Mesothelial cell of epicardium (in vitro differentiated cells): ENCODE measurements around the gene DGUOK. TPM values are rescaled to one million over a fixed set of nuclear protein-coding genes. Genes with fewer than 3 reads are reported as not detected.

ENCODE experiments used
- DNase-seq, 2 experiments: peaks; one replicate each; pipeline ENCODE4 v3.0.0; 2021; ENCODE audit warnings: low spot score in 2 of 2; ENCODE audit not compliant: unreplicated experiment in 2 of 2
- H3K27ac Mint-ChIP-seq: 2 replicates; pipeline ENCODE4 v1.8.0; 2021; ENCODE audit warnings: mixed read lengths
- H3K27me3 Mint-ChIP-seq: 2 replicates; pipeline ENCODE4 v1.8.0; 2021; ENCODE audit warnings: low read depth, mixed read lengths
- H3K36me3 Mint-ChIP-seq: 2 replicates; pipeline ENCODE4 v1.8.0; 2021; ENCODE audit warnings: mixed read lengths
- H3K4me1 Mint-ChIP-seq: 2 replicates; pipeline ENCODE4 v1.8.0; 2021; ENCODE audit warnings: mixed read lengths
- H3K4me3 Mint-ChIP-seq: 2 replicates; pipeline ENCODE4 v1.8.0; 2021; ENCODE audit warnings: mild to moderate bottlenecking, moderate library complexity, mixed read lengths
- H3K9me3 Mint-ChIP-seq: 2 replicates; pipeline ENCODE4 v1.8.0; 2021; ENCODE audit warnings: mixed read lengths
- CTCF ChIP-seq: fragments of 200-600 bp; sonication (generic); IDR thresholded peaks from one replicate; pipeline ENCODE4 v1.5.0; 2021; ENCODE audit warnings: antibody characterized with exemption; ENCODE audit not compliant: unreplicated experiment
- total RNA-seq: library from RNA; stranded (reverse); gene quantifications from 3 replicates; pipeline ENCODE4 v1.2.1, GENCODE V29; 2021

Gene DGUOK
- total RNA-seq, 1 donor from 2014 or later, result 69.5 TPM

GRCh38 chr2:73928963-73929347 lies 2.3 kb downstream of the DGUOK start:
- H3K4me1 Mint-ChIP-seq, result peaks cover 34% of the 10 kb centered on the region
- H3K4me3 Mint-ChIP-seq, result peak overlapping the region; percentile 50
- H3K36me3 Mint-ChIP-seq, result no peaks in the 10 kb centered on the region
- H3K27me3 Mint-ChIP-seq, result peaks cover 1% of the 10 kb centered on the region
- no peaks in the 10 kb centered on the region for H3K9me3 Mint-ChIP-seq
- H3K27ac Mint-ChIP-seq, result peak overlapping the region; percentile 24
- DNase-seq, result no peak
- TF ChIP-seq CTCF, result no peak

GRCh38 chr2:73930386-73930785 lies 3.7 kb downstream of the DGUOK start:
- no peak for DNase-seq
- Mint-ChIP-seq H3K4me1 (peaks cover 34% of the 10 kb centered on the region), H3K9me3 (no peaks in the 10 kb centered on the region), H3K4me3 (no peak overlapping the region), H3K36me3 (no peaks in the 10 kb centered on the region), H3K27me3 (no peaks in the 10 kb centered on the region), H3K27ac (no peak overlapping the region)
- no peak for TF ChIP-seq CTCF

- no peak overlapping the region for H3K4me3 Mint-ChIP-seq
- DNase-seq, result no peak
- H3K36me3 Mint-ChIP-seq, result peaks cover 4% of the 10 kb centered on the region
- no peak for TF ChIP-seq CTCF
- H3K27ac Mint-ChIP-seq, result peak overlapping the region; percentile 1
- H3K4me1 Mint-ChIP-seq, result peaks cover 27% of the 10 kb centered on the region
- no peaks in the 10 kb centered on the region for H3K27me3 Mint-ChIP-seq
- no peaks in the 10 kb centered on the region for H3K9me3 Mint-ChIP-seq
Measured at GRCh38 chr2:73931531-73932500, 5.1 kb downstream of the DGUOK start.

GRCh38 chr2:73933194-73933593 lies 6.5 kb downstream of the DGUOK start:
- H3K36me3 Mint-ChIP-seq, result peaks cover 4% of the 10 kb centered on the region
- no peak overlapping the region for H3K4me3 Mint-ChIP-seq
- peak overlapping the region; percentile 26 for H3K27ac Mint-ChIP-seq
- H3K4me1 Mint-ChIP-seq, result peaks cover 21% of the 10 kb centered on the region
- no peak for DNase-seq
- H3K9me3 Mint-ChIP-seq, result no peaks in the 10 kb centered on the region
- H3K27me3 Mint-ChIP-seq, result no peaks in the 10 kb centered on the region
- no peak for TF ChIP-seq CTCF

- no peaks in the 10 kb centered on the region for H3K27me3 Mint-ChIP-seq
- no peak for DNase-seq
- peaks cover 4% of the 10 kb centered on the region for H3K36me3 Mint-ChIP-seq
- H3K4me3 Mint-ChIP-seq, result no peak overlapping the region
- no peak for TF ChIP-seq CTCF
- peaks cover 2% of the 10 kb centered on the region for H3K4me1 Mint-ChIP-seq
- no peaks in the 10 kb centered on the region for H3K9me3 Mint-ChIP-seq
- H3K27ac Mint-ChIP-seq, result no peak overlapping the region
Measured at GRCh38 chr2:73935641-73936040, 9.0 kb downstream of the DGUOK start.
